HepG2 (cell line): ENCODE results near the gene ISOC2. TPM values are rescaled to one million over a fixed set of nuclear protein-coding genes. Genes with fewer than 3 reads are reported as not detected.

Experiments
- ATAC-seq: fragments of 200-7000 bp; cut with Tn5 transposase; 3 replicates; pipeline ENCODE4 v1.9.1; 2020; ENCODE audit warnings: mild to moderate bottlenecking, moderate library complexity
- BruUV-seq: library from RNA; stranded (reverse); fragments of 400-500 nt; replicated peaks from 2 replicates; lab custom pipeline; 2021; lab: Mats Ljungman, UMichigan
- CTCF ChIA-PET: fragments of 300-600 bp; formaldehyde crosslinking; extraction: SDS; loops from one replicate; lab custom pipeline; 2021; ENCODE audit warnings: low total read pairs, inconsistent platforms, low intra/inter-chr PET ratio; lab: Yijun Ruan, JAX
- POLR2A ChIA-PET: fragments of 350-600 bp; sonication (Branson Sonifier 250); formaldehyde crosslinking; loops from one replicate; lab custom pipeline; 2020; ENCODE audit warnings: antibody characterized with exemption, inconsistent platforms; lab: Yijun Ruan, JAX
- DNase-seq: peaks from one replicate; pipeline ENCODE4 v3.0.0-alpha.2; 2015; ENCODE audit warnings: low spot score
- FAIRE-seq: peaks from 3 replicates; lab custom pipeline; 2011; peaks lifted over from hg19 to GRCh38; lab: Jason Lieb, UNC
- H2AFZ ChIP-seq: one replicate; pipeline ENCODE4 v1.6.1; 2011; ENCODE audit warnings: low read length, inconsistent platforms
- H3K27ac ChIP-seq: fragments of 300-600 bp; 3 replicates; pipeline ENCODE4 v1.8.0; 2011; ENCODE audit warnings: mixed run types, mild to moderate bottlenecking, mixed read lengths, low read length, inconsistent platforms; ENCODE audit not compliant: insufficient read depth; ENCODE audit errors: extremely low read length
- H3K27me3 ChIP-seq, 2 experiments: fragments of 200-600 bp in 1 of 2; 2 replicates in 1 of 2; 3 replicates in 1 of 2; pipeline versions ENCODE4 v1.6.0 to v1.8.0; 2011; ENCODE audit warnings: low read length in 2 of 2, mild to moderate bottlenecking in 2 of 2, moderate library complexity in 2 of 2, inconsistent platforms in 1 of 2; ENCODE audit not compliant: insufficient read depth in 2 of 2, control insufficient read depth in 1 of 2
- H3K36me3 ChIP-seq, 2 experiments: fragments of 200-600 bp in 1 of 2; replicated peaks in 1 of 2; 2 replicates in 1 of 2; 3 replicates in 1 of 2; pipeline versions ENCODE4 v1.5.1 to v1.8.0; 2011; ENCODE audit warnings: low read length in 2 of 2, inconsistent platforms in 1 of 2; ENCODE audit not compliant: insufficient read depth in 2 of 2, control insufficient read depth in 1 of 2
- H3K4me1 ChIP-seq: 2 replicates; pipeline ENCODE4 v1.5.1; 2012; ENCODE audit warnings: low read length, inconsistent platforms; ENCODE audit not compliant: insufficient read depth
- H3K4me2 ChIP-seq: 2 replicates; pipeline ENCODE4 v1.6.0; 2011; ENCODE audit warnings: low read depth, low read length, inconsistent platforms
- H3K4me3 ChIP-seq, 3 experiments: fragments of 200-600 bp in 1 of 3; sonication (generic), shearing (Covaris generic) in 1 of 3; replicated peaks in 1 of 3; 2 replicates each; pipeline ENCODE4 v1.5.1; 2011 to 2016; ENCODE audit warnings: low read length in 3 of 3, inconsistent platforms in 2 of 3, low read depth in 2 of 3, mild to moderate bottlenecking in 2 of 3, control low read depth in 1 of 3, mixed read lengths in 1 of 3; ENCODE audit not compliant: insufficient read depth in 1 of 3
- H3K79me2 ChIP-seq: one replicate; pipeline ENCODE4 v1.6.1; 2011; ENCODE audit warnings: low read length, inconsistent platforms; ENCODE audit not compliant: insufficient read depth
- H3K9ac ChIP-seq: 2 replicates; pipeline ENCODE4 v1.6.0; 2011; ENCODE audit warnings: mild to moderate bottlenecking, low read depth, low read length, inconsistent platforms; ENCODE audit not compliant: insufficient read depth
- H3K9me3 ChIP-seq: 2 replicates; pipeline ENCODE4 v1.5.1; 2012; ENCODE audit warnings: mild to moderate bottlenecking, low read length
- H4K20me1 ChIP-seq: 2 replicates; pipeline ENCODE4 v1.6.0; 2011; ENCODE audit warnings: inconsistent platforms, mild to moderate bottlenecking, low read length, moderate library complexity; ENCODE audit not compliant: insufficient read depth
- ATF1 ChIP-seq: IDR thresholded peaks from 2 replicates; pipeline ENCODE4 v1.6.1; 2016; ENCODE audit warnings: mild to moderate bottlenecking, control low read depth
- ATF7 ChIP-seq, 2 experiments: fragments of 450-650 bp in 1 of 2; sonication (generic) in 1 of 2; formaldehyde crosslinking in 1 of 2; IDR thresholded peaks; 2 replicates each; pipeline versions ENCODE4 v1.4.0 to v1.6.1; 2016 to 2020; ENCODE audit warnings: antibody characterized with exemption in 1 of 2, mild to moderate bottlenecking in 1 of 2, missing genetic modification reagents in 1 of 2
- CREB1 ChIP-seq, 2 experiments: fragments of 450-650 bp in 1 of 2; IDR thresholded peaks; 2 replicates each; pipeline ENCODE4 v1.6.1; 2016 to 2017; ENCODE audit warnings: control low read depth in 1 of 2, mild to moderate bottlenecking in 1 of 2, missing compliant biosample characterization in 1 of 2, missing genetic modification characterization in 1 of 2
- DNMT3B ChIP-seq: conservative IDR thresholded peaks from 2 replicates; pipeline ENCODE4 v1.6.1; 2016; ENCODE audit warnings: missing biosample characterization, control low read depth
- ISX ChIP-seq: sonication (generic); formaldehyde crosslinking; conservative IDR thresholded peaks from 2 replicates; pipeline ENCODE4 v1.5.0; 2020; ENCODE audit warnings: missing genetic modification reagents
- MTA3 ChIP-seq: sonication (generic); formaldehyde crosslinking; IDR thresholded peaks from 2 replicates; pipeline ENCODE4 v1.4.0; 2020; ENCODE audit warnings: missing genetic modification reagents
- NAIF1 ChIP-seq: sonication (generic); formaldehyde crosslinking; IDR thresholded peaks from 2 replicates; pipeline ENCODE4 v1.5.0; 2020; ENCODE audit warnings: mild to moderate bottlenecking, missing genetic modification reagents, borderline replicate concordance
- NRL ChIP-seq: sonication (generic); formaldehyde crosslinking; IDR thresholded peaks from 2 replicates; pipeline ENCODE4 v1.5.0; 2020; ENCODE audit warnings: missing genetic modification reagents, mild to moderate bottlenecking, moderate library complexity, borderline replicate concordance
- RNF219 ChIP-seq: sonication (generic); formaldehyde crosslinking; IDR thresholded peaks from 2 replicates; pipeline ENCODE4 v1.5.0; 2020; ENCODE audit warnings: mild to moderate bottlenecking, missing genetic modification reagents
- ZNF12 ChIP-seq: sonication (generic); formaldehyde crosslinking; IDR thresholded peaks from 2 replicates; pipeline ENCODE4 v1.5.0; 2020; ENCODE audit warnings: missing genetic modification reagents
- ZNF414 ChIP-seq: sonication (generic); formaldehyde crosslinking; IDR thresholded peaks from 2 replicates; pipeline ENCODE4 v1.5.0; 2020; ENCODE audit warnings: missing genetic modification reagents
- ZNF788 ChIP-seq: sonication (generic); formaldehyde crosslinking; IDR thresholded peaks from 2 replicates; pipeline ENCODE4 v1.5.0; 2020; ENCODE audit warnings: mild to moderate bottlenecking, missing genetic modification reagents, borderline replicate concordance
- ZSCAN31 ChIP-seq: sonication (generic); formaldehyde crosslinking; IDR thresholded peaks from 2 replicates; pipeline ENCODE4 v1.5.0; 2020; ENCODE audit warnings: low read depth, mild to moderate bottlenecking, missing genetic modification reagents
- WGBS: methylation state at CpG from one replicate; pipeline ENCODE4 v1.1.6; 2017; ENCODE audit warnings: low lambda C conversion rate; 5-methylcytosine and 5-hydroxymethylcytosine counted together
- in situ Hi-C: cut with HindIII; loops from 2 replicates; pipeline ENCODE4 v1.10.0; 2017; ENCODE audit warnings: low pct_unique_long_range_greater_than_20kb; ENCODE audit not compliant: extremely low pct_ligation_motif_present
- intact Hi-C: fragments of 100-400 bp; cut with micrococcal nuclease; formaldehyde crosslinking; loops from one replicate; pipeline ENCODE4 v1.10.0; 2022; ENCODE audit not compliant: unreplicated experiment
- polyA plus RNA-seq, 8 experiments: library from polyadenylated mRNA; depleted of rRNA in 3 of 8; stranded (reverse) in 7 of 8; unstranded in 1 of 8; fragments of >200 nt; fragmentation: Illumina TruSeq in 4 of 8; extraction: Trizol in 4 of 8; gene quantifications; 2 replicates each; pipeline versions ENCODE4 v1.2.1 to v1.2.3, GENCODE V29; 2011 to 2016; ENCODE audit warnings: low read depth in 4 of 8, missing spikeins in 1 of 8, mixed read lengths in 1 of 8; ENCODE audit not compliant: insufficient read depth in 1 of 8
- total RNA-seq, 5 experiments: library from RNA; depleted of rRNA; stranded (reverse); fragments of >200 nt; fragmentation: Illumina TruSeq; extraction: Trizol; gene quantifications; 2 replicates each; pipeline ENCODE4 v1.2.3, GENCODE V29; 2016; ENCODE audit warnings: low read depth in 1 of 5
- TF ChIP-seq, protein P1 (sequence below): sonication (generic); formaldehyde crosslinking; IDR thresholded peaks from 2 replicates; pipeline ENCODE4 v1.8.1; 2023; ENCODE audit warnings: missing genetic modification reagents, inconsistent platforms, borderline replicate concordance

The ISOC2 gene
- total and polyA plus RNA-seq, 2 of the 13 experiments (the other 11 are each of a cell fraction or from before 2014, with no cell fraction given): 76.8 to 105 TPM

DNA sequence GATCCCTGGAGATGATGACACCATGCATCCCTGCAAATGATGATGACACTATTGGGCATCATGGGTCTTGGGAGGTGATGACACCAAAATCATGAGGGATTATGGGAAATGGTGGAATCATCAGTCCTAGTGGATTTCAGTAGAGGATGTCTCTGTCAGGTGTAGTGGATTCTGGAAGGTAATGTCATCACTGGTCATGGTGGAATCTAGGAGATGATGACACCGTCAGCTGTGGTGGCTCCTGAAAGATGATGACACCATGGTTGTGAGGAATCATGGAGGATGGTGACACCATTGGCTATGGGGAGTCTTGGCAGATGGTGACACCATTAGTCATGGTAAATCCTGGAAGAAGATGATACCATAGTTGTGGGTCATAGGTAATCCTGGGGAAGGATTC lies 30.3 kb downstream of the ISOC2 start:
- DNase-seq: no peak
- Histone ChIP-seq H3K9ac (no peak overlapping the region), H3K27me3 (peaks cover 2 to 3% of the 10 kb centered on the region in 2 experiments; a peak in 1 of 5 replicates), H3K4me3 (no peak overlapping the region), H3K4me1 (no peaks in the 10 kb centered on the region), H3K27ac (no peak overlapping the region)
- intact Hi-C loops: no loop called here
- BruUV-seq: no TSS peak
- in situ Hi-C loops: no loop called here
- no peak for FAIRE-seq
- WGBS: 40% methylated on average over 1 of the region's 1 CpG
- TF ChIP-seq NRL: no peak
- no peak for TF ChIP-seq NAIF1 (CRISPR knock-in tag)
- no peak for TF ChIP-seq ISX (CRISPR knock-in tag)
- TF ChIP-seq ZNF414 (CRISPR knock-in tag): no peak
- no peak for TF ChIP-seq MTA3 (CRISPR knock-in tag)
- TF ChIP-seq ATF7 (IDR thresholded peaks at IDR 0.05): peak; percentile 14; the same call in 1 of the 2 replicates
- no peak for TF ChIP-seq ATF7 (CRISPR knock-in tag; IDR thresholded peaks at IDR 0.05)
- TF ChIP-seq DNMT3B (CRISPR knock-in tag): no peak
- TF ChIP-seq ATF1 (CRISPR knock-in tag): no peak
- TF ChIP-seq ZNF788 (CRISPR knock-in tag): no peak
- no peak for TF ChIP-seq RNF219
- peak; percentile 80 for TF ChIP-seq CREB1 (IDR thresholded peaks at IDR 0.05)
- no peak for TF ChIP-seq CREB1 (CRISPR knock-in tag; IDR thresholded peaks at IDR 0.05)
- TF ChIP-seq, protein P1, sequence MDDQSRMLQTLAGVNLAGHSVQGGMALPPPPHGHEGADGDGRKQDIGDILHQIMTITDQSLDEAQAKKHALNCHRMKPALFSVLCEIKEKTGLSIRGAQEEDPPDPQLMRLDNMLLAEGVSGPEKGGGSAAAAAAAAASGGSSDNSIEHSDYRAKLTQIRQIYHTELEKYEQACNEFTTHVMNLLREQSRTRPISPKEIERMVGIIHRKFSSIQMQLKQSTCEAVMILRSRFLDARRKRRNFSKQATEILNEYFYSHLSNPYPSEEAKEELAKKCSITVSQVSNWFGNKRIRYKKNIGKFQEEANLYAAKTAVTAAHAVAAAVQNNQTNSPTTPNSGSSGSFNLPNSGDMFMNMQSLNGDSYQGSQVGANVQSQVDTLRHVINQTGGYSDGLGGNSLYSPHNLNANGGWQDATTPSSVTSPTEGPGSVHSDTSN (CRISPR knock-in tag): no peak
- no peak for TF ChIP-seq ZSCAN31 (CRISPR knock-in tag)
- no peak for TF ChIP-seq ZNF12
- TF ChIP-seq, all 625 proteins: peak for 2
- Histone ChIP-seq H3K36me3 (no peaks in the 10 kb centered on the region), H3K4me2 (no peak overlapping the region), H3K9me3 (no peaks in the 10 kb centered on the region), H4K20me1 (no peaks in the 10 kb centered on the region), H2AFZ (no peak overlapping the region), H3K79me2 (no peaks in the 10 kb centered on the region)
- no peak for ATAC-seq
- POLR2A ChIA-PET: no interaction called here
- CTCF ChIA-PET: no interaction called here
